Transverse colon (tissue), 4 donors: Measurements from ENCODE around the gene RIMS3. TPM values are rescaled to one million over a fixed set of nuclear protein-coding genes. Genes with fewer than 3 reads are reported as not detected.

Experiments
- DNase-seq: peaks from one replicate; pipeline ENCODE4 v3.0.0-alpha.2; 2019
- H3K27ac ChIP-seq, 4 donors: fragments of 200-600 bp; sonication (generic); 2 replicates each; pipeline ENCODE4 v1.5.1; 2016 to 2018; ENCODE audit warnings: inconsistent platforms in 4 of 4
- H3K27me3 ChIP-seq: fragments of 200-600 bp; sonication (generic); 2 replicates; pipeline ENCODE4 v1.5.1; 2017; ENCODE audit warnings: inconsistent platforms
- H3K36me3 ChIP-seq, 4 donors: fragments of 200-600 bp; sonication (generic); 2 replicates each; pipeline ENCODE4 v1.5.1; 2017 to 2019; ENCODE audit warnings: inconsistent platforms in 4 of 4
- H3K4me1 ChIP-seq, 4 donors: fragments of 200-600 bp; sonication (generic); 2 replicates each; pipeline ENCODE4 v1.5.1; 2017 to 2020; ENCODE audit warnings: inconsistent platforms in 4 of 4
- H3K4me3 ChIP-seq, 4 donors: fragments of 200-600 bp; sonication (generic); 1 replicate in 1 of 4; 2 replicates in 3 of 4; pipeline versions ENCODE4 v1.5.1 to v1.6.1; 2017 to 2019; ENCODE audit warnings: inconsistent platforms in 4 of 4
- H3K9me3 ChIP-seq, 2 donors: fragments of 200-600 bp; sonication (generic); 2 replicates each; pipeline ENCODE4 v1.5.1; 2017 to 2019; ENCODE audit warnings: inconsistent platforms in 2 of 2
- CTCF ChIP-seq, 5 experiments: fragments of 200-600 bp in 3 of 5; fragments of 450-650 bp in 2 of 5; sonication (generic) in 3 of 5; IDR thresholded peaks; 1 replicate in 2 of 5; 2 replicates in 3 of 5; pipeline ENCODE4 v1.5.1; 2016 to 2017; ENCODE audit warnings: antibody characterized with exemption in 5 of 5, inconsistent platforms in 3 of 5, mild to moderate bottlenecking in 2 of 5, moderate library complexity in 1 of 5
- EP300 ChIP-seq: sonication (generic); formaldehyde crosslinking; IDR thresholded peaks from one replicate; pipeline ENCODE4 v1.6.1; 2017; ENCODE audit warnings: antibody characterized with exemption, low read depth
- POLR2A ChIP-seq: fragments of 450-650 bp; IDR thresholded peaks from one replicate; pipeline ENCODE4 v1.6.1; 2016; ENCODE audit warnings: antibody characterized with exemption, mild to moderate bottlenecking, moderate library complexity
- POLR2AphosphoS5 ChIP-seq, 3 donors: sonication (generic); formaldehyde crosslinking; IDR thresholded peaks; one replicate each; pipeline ENCODE4 v1.6.1; 2016; ENCODE audit warnings: antibody characterized with exemption in 3 of 3
- WGBS, 2 donors: methylation state at CpG; one replicate each; pipeline ENCODE4 v1.1.5; 2018; ENCODE audit warnings: low coverage in 1 of 2; 5-methylcytosine and 5-hydroxymethylcytosine counted together
- in situ Hi-C, 4 donors: fragments of 200-750 bp; cut with MboI; loops; one replicate each; pipeline versions ENCODE4 v1.15.0 to v1.15.1; 2017; ENCODE audit warnings: low sequenced_read_pairs in 3 of 4, low pct_ligation_motif_present in 1 of 4, low pct_unique_long_range_greater_than_20kb in 1 of 4
- intact Hi-C: fragments of 100-400 bp; cut with DNase I; formaldehyde crosslinking; loops from one replicate; pipeline ENCODE4 v1.15.1; 2023; ENCODE audit warnings: low total_unique reads
- total RNA-seq, 4 donors: library from RNA; depleted of rRNA; stranded (reverse); fragments of >200 nt; gene quantifications; one replicate each; pipeline ENCODE4 v1.1.0, GENCODE V29; 2016

Gene RIMS3
- total RNA-seq = 10 to 100 TPM in 1 of 4 donors, 1 to 10 TPM in 3; 1.9 to 14.7 (median 5.4) TPM

- WGBS, 2 donors = 0 to 1% methylated on average over 4 to 43 of the region's 59 CpGs
Measured at GRCh38 chr1:40665335-40666171, at the start of gene RIMS3. Gene RIMS3 (minus strand): TSS chr1:40665682. CDS start chr1:40641925, 23,757 bp downstream.

GRCh38 chr1:40712997-40713396 is 47.5 kb upstream of the RIMS3 start:
- no peak for TF ChIP-seq POLR2AphosphoS5 (IDR thresholded peaks at IDR 0.05)
- no peak for TF ChIP-seq EP300
- no peak for TF ChIP-seq CTCF (IDR thresholded peaks at IDR 0.05)
- TF ChIP-seq POLR2A = no peak
- intact Hi-C loops (no loop called here), in situ Hi-C loops (no loop called here)
- peaks cover 23 to 91% (median 63%) of the 10 kb centered on the region in 4 donors for H3K4me1 ChIP-seq
- DNase-seq = no peak
- H3K36me3 ChIP-seq = no peaks in the 10 kb centered on the region
- H3K27me3 ChIP-seq = no peaks in the 10 kb centered on the region
- H3K27ac ChIP-seq = peak overlapping the region; percentile 84 to 88 (median 85)
- H3K9me3 ChIP-seq = no peaks in the 10 kb centered on the region
- H3K4me3 ChIP-seq = no peak overlapping the region

More at GRCh38 chr1:40665335-40666171, at the start of gene RIMS3:
- Histone ChIP-seq H3K36me3 (no peaks in the 10 kb centered on the region), H3K4me1 (peaks cover 0 to 28% (median 14%) of the 10 kb centered on the region in 4 donors), H3K9me3 (no peaks in the 10 kb centered on the region), H3K4me3 (peak within 1 kb of the TSS; percentile 55 to 68 (median 64)), H3K27ac (peak within 1 kb of the TSS; percentile 47 to 71 (median 56)), H3K27me3 (no peaks in the 10 kb centered on the region)
- DNase-seq = peak; percentile 87
- in situ Hi-C loops = no loop called here
- intact Hi-C loops = no loop called here
- peak in 1 of 5 experiments; percentile 11 for TF ChIP-seq CTCF (IDR thresholded peaks at IDR 0.05)
- TF ChIP-seq EP300 = no peak

- 58 to 68% methylated on average over 4 to 5 of the region's 5 CpGs for WGBS, 2 donors
- Histone ChIP-seq H3K27ac (peak overlapping the region; percentile 84 to 88 (median 85)), H3K36me3 (no peaks in the 10 kb centered on the region), H3K9me3 (no peaks in the 10 kb centered on the region), H3K4me1 (peaks cover 26 to 87% (median 63%) of the 10 kb centered on the region in 4 donors), H3K4me3 (peak overlapping the region in 1 of 4 donors; percentile 11), H3K27me3 (no peaks in the 10 kb centered on the region)
- no peak for TF ChIP-seq EP300
- no peak for TF ChIP-seq POLR2AphosphoS5 (IDR thresholded peaks at IDR 0.05)
- no peak for TF ChIP-seq POLR2A
- TF ChIP-seq CTCF (IDR thresholded peaks at IDR 0.05) = no peak
- in situ Hi-C loops = no loop called here
- no peak for DNase-seq
- intact Hi-C loops = no loop called here
Measured at GRCh38 chr1:40712405-40712944, 47.0 kb upstream of the RIMS3 start.
